Measurements from ENCODE around the gene MGLL. TPM values are rescaled to one million over a fixed set of nuclear protein-coding genes. Genes with fewer than 3 reads are reported as not detected.

MGLL gene
- total RNA-seq, 1 experiment from 2014 or later = 0.94 TPM

GRCh38 chr3:127747066-127747465 is 75.2 kb downstream of the MGLL start:
- no peak for TF ChIP-seq NR1H2 (CRISPR knock-in tag; IDR thresholded peaks at IDR 0.05)
- TF ChIP-seq KAT7 (CRISPR knock-in tag; IDR thresholded peaks at IDR 0.05; ENCODE audit: borderline replicate concordance) = no peak
- TF ChIP-seq ATF1 (CRISPR knock-in tag; IDR thresholded peaks at IDR 0.05) = no peak
- no peak for TF ChIP-seq ZNF263 (CRISPR knock-in tag; IDR thresholded peaks at IDR 0.05; ENCODE audit: low read depth)
- TF ChIP-seq SMAD3 (CRISPR knock-in tag; IDR thresholded peaks at IDR 0.05; ENCODE audit: borderline replicate concordance) = no peak
- TF ChIP-seq NFYB (CRISPR knock-in tag; conservative IDR thresholded peaks at IDR 0.05; ENCODE audit: low read depth) = no peak
- no peak for TF ChIP-seq PRRX2 (CRISPR knock-in tag; IDR thresholded peaks at IDR 0.05)
- TF ChIP-seq FOXJ3 (CRISPR knock-in tag; IDR thresholded peaks at IDR 0.05; ENCODE audit: borderline replicate concordance) = no peak
- no peak for TF ChIP-seq SOX15 (CRISPR knock-in tag; IDR thresholded peaks at IDR 0.05)
- TF ChIP-seq JAZF1 (CRISPR knock-in tag; IDR thresholded peaks at IDR 0.05) = no peak
- TF ChIP-seq, protein P1, sequence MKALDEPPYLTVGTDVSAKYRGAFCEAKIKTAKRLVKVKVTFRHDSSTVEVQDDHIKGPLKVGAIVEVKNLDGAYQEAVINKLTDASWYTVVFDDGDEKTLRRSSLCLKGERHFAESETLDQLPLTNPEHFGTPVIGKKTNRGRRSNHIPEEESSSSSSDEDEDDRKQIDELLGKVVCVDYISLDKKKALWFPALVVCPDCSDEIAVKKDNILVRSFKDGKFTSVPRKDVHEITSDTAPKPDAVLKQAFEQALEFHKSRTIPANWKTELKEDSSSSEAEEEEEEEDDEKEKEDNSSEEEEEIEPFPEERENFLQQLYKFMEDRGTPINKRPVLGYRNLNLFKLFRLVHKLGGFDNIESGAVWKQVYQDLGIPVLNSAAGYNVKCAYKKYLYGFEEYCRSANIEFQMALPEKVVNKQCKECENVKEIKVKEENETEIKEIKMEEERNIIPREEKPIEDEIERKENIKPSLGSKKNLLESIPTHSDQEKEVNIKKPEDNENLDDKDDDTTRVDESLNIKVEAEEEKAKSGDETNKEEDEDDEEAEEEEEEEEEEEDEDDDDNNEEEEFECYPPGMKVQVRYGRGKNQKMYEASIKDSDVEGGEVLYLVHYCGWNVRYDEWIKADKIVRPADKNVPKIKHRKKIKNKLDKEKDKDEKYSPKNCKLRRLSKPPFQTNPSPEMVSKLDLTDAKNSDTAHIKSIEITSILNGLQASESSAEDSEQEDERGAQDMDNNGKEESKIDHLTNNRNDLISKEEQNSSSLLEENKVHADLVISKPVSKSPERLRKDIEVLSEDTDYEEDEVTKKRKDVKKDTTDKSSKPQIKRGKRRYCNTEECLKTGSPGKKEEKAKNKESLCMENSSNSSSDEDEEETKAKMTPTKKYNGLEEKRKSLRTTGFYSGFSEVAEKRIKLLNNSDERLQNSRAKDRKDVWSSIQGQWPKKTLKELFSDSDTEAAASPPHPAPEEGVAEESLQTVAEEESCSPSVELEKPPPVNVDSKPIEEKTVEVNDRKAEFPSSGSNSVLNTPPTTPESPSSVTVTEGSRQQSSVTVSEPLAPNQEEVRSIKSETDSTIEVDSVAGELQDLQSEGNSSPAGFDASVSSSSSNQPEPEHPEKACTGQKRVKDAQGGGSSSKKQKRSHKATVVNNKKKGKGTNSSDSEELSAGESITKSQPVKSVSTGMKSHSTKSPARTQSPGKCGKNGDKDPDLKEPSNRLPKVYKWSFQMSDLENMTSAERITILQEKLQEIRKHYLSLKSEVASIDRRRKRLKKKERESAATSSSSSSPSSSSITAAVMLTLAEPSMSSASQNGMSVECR (CRISPR knock-in tag; IDR thresholded peaks at IDR 0.05; ENCODE audit: borderline replicate concordance) = no peak
- TF ChIP-seq USF2 (CRISPR knock-in tag; IDR thresholded peaks at IDR 0.05) = no peak
- no peak for TF ChIP-seq NR3C1 (CRISPR knock-in tag; conservative IDR thresholded peaks at IDR 0.05; ENCODE audit: low read depth)
- no peak for TF ChIP-seq FOXP1 (CRISPR knock-in tag; IDR thresholded peaks at IDR 0.05; ENCODE audit: borderline replicate concordance)
- no peak for TF ChIP-seq CBFB (CRISPR knock-in tag; IDR thresholded peaks at IDR 0.05; ENCODE audit: low read depth)
- no peak for TF ChIP-seq NFE2L1 (CRISPR knock-in tag; IDR thresholded peaks at IDR 0.05)
- Mint-ChIP-seq H3K4me3 (no peak overlapping the region), H3K27ac (no peak overlapping the region), H3K9me3 (no peaks in the 10 kb centered on the region), H3K27me3 (ENCODE audit: low read depth) (no peaks in the 10 kb centered on the region), H3K4me1 (no peaks in the 10 kb centered on the region; the same call in 1 of the 2 replicates), H3K36me3 (no peaks in the 10 kb centered on the region)
- ChIA-PET CTCF (interaction anchor here (1.3 kb wide), 1 partner anchor 15 kb away, joined by 3 read pairs; no protein-coding TSS in a partner anchor), POLR2A (no interaction called here)
- ATAC-seq (no peak), DNase-seq (ENCODE audit: low spot score) (no peak)

DNA sequence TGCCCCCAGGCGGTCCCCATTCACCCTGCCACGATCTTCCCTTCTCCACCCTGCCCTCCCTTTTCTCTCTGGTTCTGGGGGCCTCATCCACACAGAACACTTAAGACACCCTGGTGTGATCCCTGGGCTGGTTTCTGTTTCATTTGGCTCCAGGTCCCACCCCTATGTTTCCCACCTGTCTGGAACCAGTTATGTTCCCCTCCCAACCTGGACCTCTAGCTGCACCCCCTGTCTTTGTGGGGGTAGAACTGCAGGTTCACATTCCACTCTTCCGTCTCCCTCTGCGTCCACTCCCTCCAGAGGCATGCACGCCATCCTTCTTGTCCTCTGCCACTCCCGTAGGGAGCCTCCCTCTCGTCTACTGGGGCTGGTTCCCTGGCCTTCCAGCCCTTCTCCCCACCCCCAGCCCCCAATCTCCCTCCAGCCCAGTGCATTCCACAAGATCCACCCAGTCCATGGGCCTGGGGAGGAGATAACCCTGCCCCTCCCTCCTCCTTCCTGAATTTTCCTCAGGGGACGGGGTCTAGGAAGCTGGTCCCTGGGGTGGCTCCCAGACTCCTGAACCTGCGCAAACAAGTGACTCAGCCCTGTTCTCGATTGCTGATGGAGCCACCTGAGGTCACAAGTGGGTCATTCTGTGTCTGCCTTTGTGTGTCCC is 75.8 kb downstream of the MGLL start:
- H3K9me3 Mint-ChIP-seq = no peaks in the 10 kb centered on the region
- TF ChIP-seq, protein P2, sequence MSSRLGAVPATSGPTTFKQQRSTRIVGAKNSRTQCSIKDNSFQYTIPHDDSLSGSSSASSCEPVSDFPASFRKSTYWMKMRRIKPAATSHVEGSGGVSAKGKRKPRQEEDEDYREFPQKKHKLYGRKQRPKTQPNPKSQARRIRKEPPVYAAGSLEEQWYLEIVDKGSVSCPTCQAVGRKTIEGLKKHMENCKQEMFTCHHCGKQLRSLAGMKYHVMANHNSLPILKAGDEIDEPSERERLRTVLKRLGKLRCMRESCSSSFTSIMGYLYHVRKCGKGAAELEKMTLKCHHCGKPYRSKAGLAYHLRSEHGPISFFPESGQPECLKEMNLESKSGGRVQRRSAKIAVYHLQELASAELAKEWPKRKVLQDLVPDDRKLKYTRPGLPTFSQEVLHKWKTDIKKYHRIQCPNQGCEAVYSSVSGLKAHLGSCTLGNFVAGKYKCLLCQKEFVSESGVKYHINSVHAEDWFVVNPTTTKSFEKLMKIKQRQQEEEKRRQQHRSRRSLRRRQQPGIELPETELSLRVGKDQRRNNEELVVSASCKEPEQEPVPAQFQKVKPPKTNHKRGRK (CRISPR knock-in tag; IDR thresholded peaks at IDR 0.05; ENCODE audit: borderline replicate concordance) = no peak
- TF ChIP-seq ZNF416 (CRISPR knock-in tag; IDR thresholded peaks at IDR 0.05) = no peak
- no peak for TF ChIP-seq GTF2I (CRISPR knock-in tag; conservative IDR thresholded peaks at IDR 0.05)
- no peak for TF ChIP-seq ZNF396 (CRISPR knock-in tag; IDR thresholded peaks at IDR 0.05; ENCODE audit: borderline replicate concordance)
- no peak for TF ChIP-seq ETV6 (CRISPR knock-in tag; IDR thresholded peaks at IDR 0.05)
- TF ChIP-seq ATF1 (CRISPR knock-in tag; IDR thresholded peaks at IDR 0.05) = no peak
- TF ChIP-seq FOXK1 (CRISPR knock-in tag; IDR thresholded peaks at IDR 0.05) = no peak
- no peak for TF ChIP-seq RELA (CRISPR knock-in tag; IDR thresholded peaks at IDR 0.05; ENCODE audit: borderline replicate concordance)
- TF ChIP-seq, protein P3, sequence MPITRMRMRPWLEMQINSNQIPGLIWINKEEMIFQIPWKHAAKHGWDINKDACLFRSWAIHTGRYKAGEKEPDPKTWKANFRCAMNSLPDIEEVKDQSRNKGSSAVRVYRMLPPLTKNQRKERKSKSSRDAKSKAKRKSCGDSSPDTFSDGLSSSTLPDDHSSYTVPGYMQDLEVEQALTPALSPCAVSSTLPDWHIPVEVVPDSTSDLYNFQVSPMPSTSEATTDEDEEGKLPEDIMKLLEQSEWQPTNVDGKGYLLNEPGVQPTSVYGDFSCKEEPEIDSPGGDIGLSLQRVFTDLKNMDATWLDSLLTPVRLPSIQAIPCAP (CRISPR knock-in tag; IDR thresholded peaks at IDR 0.05) = no peak
- no peak for TF ChIP-seq PRRX2 (CRISPR knock-in tag; IDR thresholded peaks at IDR 0.05)
- TF ChIP-seq NR2C2 (CRISPR knock-in tag; IDR thresholded peaks at IDR 0.05) = no peak
- no peak for TF ChIP-seq TP53 (CRISPR knock-in tag; IDR thresholded peaks at IDR 0.05)
- TF ChIP-seq KAT7 (CRISPR knock-in tag; IDR thresholded peaks at IDR 0.05; ENCODE audit: borderline replicate concordance) = no peak
- no peak for TF ChIP-seq GABPB1 (CRISPR knock-in tag; IDR thresholded peaks at IDR 0.05)
- TF ChIP-seq ZNF317 (CRISPR knock-in tag; IDR thresholded peaks at IDR 0.05; ENCODE audit: borderline replicate concordance, low read depth) = no peak
- ATAC-seq (no peak; the same call in 1 of the 2 replicates), DNase-seq (ENCODE audit: low spot score) (no peak)
- H3K27ac Mint-ChIP-seq = no peak overlapping the region
- ChIA-PET CTCF (interaction anchor here (0.8 to 1.3 kb wide), 2 partner anchors 14 to 51 kb away, joined by 3 to 4 read pairs; no protein-coding TSS in a partner anchor), POLR2A (no interaction called here)
- no peaks in the 10 kb centered on the region for H3K36me3 Mint-ChIP-seq
- H3K4me3 Mint-ChIP-seq = no peak overlapping the region
- H3K4me1 Mint-ChIP-seq = no peaks in the 10 kb centered on the region; the same call in 1 of the 2 replicates
- H3K27me3 Mint-ChIP-seq (ENCODE audit: low read depth) = no peaks in the 10 kb centered on the region
